Activated CD4-positive, alpha-beta T cell treated with anti-CD3 and anti-CD28 coated beads, Interleukin-2, amount 50 U/mL, for 48 hours (primary cell): ENCODE measurements around the gene TDRD1.

Source experiments
- DNase-seq, 2 experiments: peaks; one replicate each; pipeline ENCODE4 v3.0.0-alpha.2; 2020

The TDRD1 gene

GRCh38 chr10:114271075-114271778, 92.1 kb downstream of the TDRD1 start:
- no peak for DNase-seq

- DNase-seq: no peak
Observed at GRCh38 chr10:114271779-114272167, 92.6 kb downstream of the TDRD1 start.

GRCh38 chr10:114272696-114273095, 93.5 kb downstream of the TDRD1 start:
- no peak for DNase-seq

DNA sequence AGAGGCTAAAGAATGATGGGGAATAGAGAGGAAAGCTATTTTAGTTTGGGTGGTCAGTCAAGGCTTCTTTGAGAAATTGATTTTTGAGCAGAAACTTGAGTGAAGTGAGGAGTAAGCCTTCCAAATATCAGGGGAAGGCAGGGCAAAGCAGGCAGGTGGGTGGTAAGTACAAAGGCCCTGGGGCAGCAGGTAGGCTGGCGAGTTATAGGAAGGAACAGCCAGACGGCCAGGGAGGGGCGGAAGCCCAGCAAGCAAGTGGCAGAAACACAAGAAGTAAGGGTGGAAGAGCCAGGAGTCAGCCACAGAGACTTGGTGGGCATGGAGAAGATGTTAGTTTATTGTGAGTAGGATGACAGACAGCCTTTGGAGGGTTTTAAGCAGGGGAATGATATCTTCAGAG, 94.8 kb downstream of the TDRD1 start:
- DNase-seq: no peak

- DNase-seq: no peak
Observed at GRCh38 chr10:114274616-114275453, 95.7 kb downstream of the TDRD1 start.

- no peak for DNase-seq
Observed at GRCh38 chr10:114276066-114276465, 96.9 kb downstream of the TDRD1 start.

- no peak for DNase-seq
Observed at GRCh38 chr10:114276671-114277070, 97.5 kb downstream of the TDRD1 start.

GRCh38 chr10:114278140-114278883, 99.2 kb downstream of the TDRD1 start:
- DNase-seq: no peak

- DNase-seq: no peak
Observed at GRCh38 chr10:114278884-114279191, 99.7 kb downstream of the TDRD1 start.

DNA sequence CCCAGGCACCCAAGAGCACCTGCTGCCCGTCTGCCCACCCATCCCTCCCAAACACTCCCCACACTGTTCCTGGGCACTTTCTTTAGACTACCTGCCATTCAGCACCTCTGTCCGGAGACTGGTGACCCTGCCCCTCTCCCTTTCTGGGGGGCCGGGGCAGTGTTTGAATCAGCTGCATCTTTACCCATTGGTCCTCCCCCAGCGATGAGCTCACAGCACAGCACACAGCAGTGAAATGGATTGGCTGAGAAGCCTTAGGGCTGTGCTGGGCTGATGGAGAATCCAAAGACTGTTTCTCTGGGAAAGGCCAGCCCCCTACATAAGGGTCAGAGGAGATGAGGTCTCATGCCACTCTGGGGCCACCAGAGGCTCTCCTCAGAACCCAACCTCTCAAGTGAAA, 100.1 kb downstream of the TDRD1 start:
- DNase-seq: no peak

- no peak for DNase-seq
Observed at GRCh38 chr10:114279901-114280644, 100.9 kb downstream of the TDRD1 start.

GRCh38 chr10:114281006-114281405, 101.9 kb downstream of the TDRD1 start:
- DNase-seq: no peak

DNA sequence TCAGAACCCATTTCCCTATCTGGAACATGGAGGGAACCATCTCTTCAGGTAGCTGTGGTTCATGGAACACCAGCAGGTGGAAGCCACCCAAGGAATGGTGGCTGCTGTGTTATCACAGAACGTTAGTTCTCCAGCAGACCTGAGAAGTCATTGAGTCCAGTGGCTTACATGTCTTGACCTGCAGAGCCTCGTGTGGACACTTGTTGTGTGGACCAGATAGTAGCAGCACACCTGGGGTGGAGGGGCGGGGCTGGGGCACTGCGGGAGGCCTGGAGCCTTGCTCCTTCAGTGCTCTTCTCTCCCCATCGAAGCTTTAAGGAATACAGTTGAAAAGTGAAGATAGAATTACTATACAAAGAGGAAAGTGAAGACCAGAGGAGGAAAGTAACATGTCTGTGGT, 102.3 kb downstream of the TDRD1 start:
- no peak for DNase-seq
